PC-3 (cell line): ENCODE data around the gene KMT2E.

Source experiments
- EZH2 ChIP-seq: fragments of 300-600 bp; sonication (generic); IDR thresholded peaks from one replicate; pipeline ENCODE4 v1.6.1; 2017; ENCODE audit warnings: antibody characterized with exemption, mild to moderate bottlenecking, low read length; ENCODE audit not compliant: unreplicated experiment
- TF ChIP-seq, protein P1 (sequence below): fragments of 300-600 bp; sonication (generic); conservative IDR thresholded peaks from 2 replicates; pipeline ENCODE4 v1.5.1; 2017; ENCODE audit warnings: antibody characterized with exemption, low read depth, mild to moderate bottlenecking, low read length

DNA sequence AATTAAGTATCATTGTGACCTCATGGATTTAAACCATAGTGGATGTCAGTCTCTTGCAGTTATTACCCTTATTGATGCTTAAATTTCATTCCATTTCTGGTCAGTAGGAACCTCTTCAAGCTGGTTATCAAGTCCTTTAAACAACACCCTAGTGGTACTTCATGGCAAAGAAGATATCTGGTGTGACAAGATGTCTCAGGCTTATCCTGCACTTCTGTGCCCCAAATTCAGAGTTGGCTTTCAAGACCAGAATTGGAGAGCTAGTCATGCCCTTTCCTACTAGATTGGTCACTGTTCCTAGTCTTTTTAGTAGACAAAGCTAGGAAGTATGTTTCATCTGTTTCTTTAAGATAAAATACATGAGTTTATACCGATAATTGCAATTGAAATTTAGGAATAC, 54.9 kb downstream of the KMT2E start:
- TF ChIP-seq, protein P1, sequence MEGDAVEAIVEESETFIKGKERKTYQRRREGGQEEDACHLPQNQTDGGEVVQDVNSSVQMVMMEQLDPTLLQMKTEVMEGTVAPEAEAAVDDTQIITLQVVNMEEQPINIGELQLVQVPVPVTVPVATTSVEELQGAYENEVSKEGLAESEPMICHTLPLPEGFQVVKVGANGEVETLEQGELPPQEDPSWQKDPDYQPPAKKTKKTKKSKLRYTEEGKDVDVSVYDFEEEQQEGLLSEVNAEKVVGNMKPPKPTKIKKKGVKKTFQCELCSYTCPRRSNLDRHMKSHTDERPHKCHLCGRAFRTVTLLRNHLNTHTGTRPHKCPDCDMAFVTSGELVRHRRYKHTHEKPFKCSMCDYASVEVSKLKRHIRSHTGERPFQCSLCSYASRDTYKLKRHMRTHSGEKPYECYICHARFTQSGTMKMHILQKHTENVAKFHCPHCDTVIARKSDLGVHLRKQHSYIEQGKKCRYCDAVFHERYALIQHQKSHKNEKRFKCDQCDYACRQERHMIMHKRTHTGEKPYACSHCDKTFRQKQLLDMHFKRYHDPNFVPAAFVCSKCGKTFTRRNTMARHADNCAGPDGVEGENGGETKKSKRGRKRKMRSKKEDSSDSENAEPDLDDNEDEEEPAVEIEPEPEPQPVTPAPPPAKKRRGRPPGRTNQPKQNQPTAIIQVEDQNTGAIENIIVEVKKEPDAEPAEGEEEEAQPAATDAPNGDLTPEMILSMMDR, result no peak
- TF ChIP-seq EZH2, result no peak
